GM18502 (cell line): ENCODE measurements around the gene MAT2A.
A peak's percentile ranks its signal among the peaks of the same experiment; 100 is the strongest.

Experiments
- ATAC-seq: cut with Tn5 transposase; IDR thresholded peaks from one replicate; pipeline ENCODE4 v1.9.1; 2021; ENCODE audit warnings: mild to moderate bottlenecking; ENCODE audit not compliant: unreplicated experiment, poor library complexity

MAT2A gene

DNA sequence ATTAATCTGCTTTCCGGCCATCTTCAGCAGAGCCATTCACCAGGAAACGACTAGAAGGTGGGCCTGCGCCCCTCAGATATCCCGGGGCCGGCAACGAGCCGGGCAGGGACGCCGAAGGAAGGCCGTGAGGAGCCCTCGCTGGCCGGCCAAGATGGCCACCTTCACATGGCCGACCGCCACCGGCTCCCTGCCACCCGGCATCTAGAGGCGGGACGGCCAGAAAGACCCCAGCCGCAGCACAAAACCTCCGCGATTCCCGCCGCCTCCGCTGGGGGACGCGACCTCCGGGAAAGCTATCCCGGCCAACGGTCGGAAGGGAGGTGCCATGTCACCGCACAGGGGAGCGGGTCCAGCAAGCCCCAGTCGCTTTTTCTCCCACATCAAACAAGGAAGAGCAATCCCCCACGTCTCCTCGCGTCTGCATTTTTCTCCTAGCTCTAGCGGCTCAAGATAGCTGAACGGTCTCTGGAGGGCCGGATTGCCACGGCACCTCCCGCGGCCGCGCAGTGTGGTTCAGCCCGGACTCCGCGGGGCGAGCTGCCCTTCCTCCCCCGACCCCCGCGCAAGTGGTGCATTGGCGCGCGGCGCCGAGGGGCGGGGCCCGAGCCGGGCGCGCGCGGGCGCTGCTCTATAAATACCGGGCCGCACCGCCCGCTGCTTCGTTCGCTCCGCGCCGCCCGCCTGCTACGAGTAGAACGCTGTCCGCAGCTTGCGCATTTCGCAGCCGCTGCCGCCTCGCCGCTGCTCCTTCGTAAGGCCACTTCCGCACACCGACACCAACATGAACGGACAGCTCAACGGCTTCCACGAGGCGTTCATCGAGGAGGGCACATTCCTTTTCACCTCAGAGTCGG lies at the start of gene MAT2A:
TSS of gene MAT2A (plus strand) at position 662 of the 854 bp plus-strand sequence. CDS start at position 782, 120 bp downstream.
- ATAC-seq: peak; percentile 76

DNA sequence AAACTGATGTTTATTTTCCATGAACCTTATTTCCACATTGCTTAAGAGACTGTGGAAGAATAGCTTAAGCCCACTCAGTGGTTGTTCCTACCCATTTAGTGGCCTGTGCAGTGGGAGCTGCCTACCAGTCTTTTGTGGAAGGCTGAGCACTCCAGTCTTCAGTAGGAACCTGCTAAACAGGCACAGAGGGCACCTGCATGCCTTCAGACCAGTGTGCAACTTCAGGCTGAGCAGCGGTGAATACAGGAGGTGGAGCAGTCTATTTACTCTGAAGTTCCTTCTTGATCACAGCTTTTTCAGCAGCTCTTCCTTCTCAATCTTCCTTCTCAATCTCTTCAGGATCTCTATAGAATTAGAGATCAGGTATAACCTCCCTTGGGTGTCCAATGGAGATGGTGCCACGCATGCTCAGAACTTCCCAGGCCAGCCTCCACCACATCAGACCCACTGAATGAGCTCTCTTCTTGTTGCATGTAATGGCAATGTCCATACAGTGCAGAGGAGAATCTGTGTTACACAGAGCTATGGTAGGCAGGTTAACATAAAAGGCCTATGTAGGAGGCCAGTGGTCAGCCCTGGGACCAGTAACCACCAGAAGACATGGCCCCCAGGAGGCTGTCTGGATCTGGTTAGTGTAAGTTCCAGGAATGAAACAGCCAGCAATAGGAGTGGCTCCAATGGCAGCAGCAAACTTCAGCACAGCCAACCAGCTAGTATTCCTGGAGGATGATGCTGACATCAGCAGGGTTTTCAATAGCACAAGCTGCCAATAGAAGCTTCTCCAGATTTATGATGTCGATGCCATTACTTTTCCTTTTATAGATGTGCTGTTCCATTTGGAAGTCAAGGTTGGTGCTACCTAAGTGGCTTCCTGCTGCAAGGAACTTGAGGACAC lies 47.9 kb upstream of the MAT2A start:
- ATAC-seq: no peak

GRCh38 chr2:85496436-85496835 lies 42.5 kb upstream of the MAT2A start:
- ATAC-seq: no peak

- no peak for ATAC-seq
These were observed 40.9 kb upstream of the MAT2A start for GRCh38 chr2:85497944-85498630.

GRCh38 chr2:85501248-85501647 lies 37.7 kb upstream of the MAT2A start:
- no peak for ATAC-seq

- ATAC-seq: no peak
These were observed 36.2 kb upstream of the MAT2A start for GRCh38 chr2:85502720-85503119.

DNA sequence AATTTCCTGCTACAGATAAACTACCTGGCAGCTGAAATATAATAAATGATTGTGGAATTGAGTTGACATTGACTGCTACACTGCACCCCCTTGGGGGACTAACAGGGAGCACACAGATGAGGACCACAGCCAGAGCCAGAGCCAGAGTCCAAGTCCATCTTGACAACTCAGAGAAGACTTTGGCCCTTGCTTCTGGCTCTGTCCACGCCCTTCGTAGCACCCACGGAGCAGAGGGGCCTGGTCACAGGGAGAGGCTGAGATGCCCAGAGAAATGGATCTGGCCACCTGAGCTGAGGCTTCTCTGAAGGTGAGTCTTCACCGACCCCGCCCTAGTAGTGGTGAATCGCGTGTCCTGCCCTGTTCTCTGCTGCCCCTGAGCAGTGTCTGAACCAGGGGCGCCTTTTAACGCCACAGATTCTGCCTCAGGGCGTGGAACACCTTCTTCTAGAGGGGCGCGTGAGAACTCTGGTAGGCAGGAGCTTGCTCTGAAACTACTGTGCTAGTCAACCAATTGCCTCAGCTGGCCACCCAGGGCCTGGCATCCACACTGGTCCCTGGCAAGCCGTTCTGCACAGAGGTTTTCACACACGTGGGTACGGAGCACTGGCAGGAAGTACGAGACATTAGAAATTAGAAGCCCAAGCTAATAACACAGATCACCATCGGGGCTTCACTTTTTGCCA lies 35.7 kb upstream of the MAT2A start:
- ATAC-seq: no peak

DNA sequence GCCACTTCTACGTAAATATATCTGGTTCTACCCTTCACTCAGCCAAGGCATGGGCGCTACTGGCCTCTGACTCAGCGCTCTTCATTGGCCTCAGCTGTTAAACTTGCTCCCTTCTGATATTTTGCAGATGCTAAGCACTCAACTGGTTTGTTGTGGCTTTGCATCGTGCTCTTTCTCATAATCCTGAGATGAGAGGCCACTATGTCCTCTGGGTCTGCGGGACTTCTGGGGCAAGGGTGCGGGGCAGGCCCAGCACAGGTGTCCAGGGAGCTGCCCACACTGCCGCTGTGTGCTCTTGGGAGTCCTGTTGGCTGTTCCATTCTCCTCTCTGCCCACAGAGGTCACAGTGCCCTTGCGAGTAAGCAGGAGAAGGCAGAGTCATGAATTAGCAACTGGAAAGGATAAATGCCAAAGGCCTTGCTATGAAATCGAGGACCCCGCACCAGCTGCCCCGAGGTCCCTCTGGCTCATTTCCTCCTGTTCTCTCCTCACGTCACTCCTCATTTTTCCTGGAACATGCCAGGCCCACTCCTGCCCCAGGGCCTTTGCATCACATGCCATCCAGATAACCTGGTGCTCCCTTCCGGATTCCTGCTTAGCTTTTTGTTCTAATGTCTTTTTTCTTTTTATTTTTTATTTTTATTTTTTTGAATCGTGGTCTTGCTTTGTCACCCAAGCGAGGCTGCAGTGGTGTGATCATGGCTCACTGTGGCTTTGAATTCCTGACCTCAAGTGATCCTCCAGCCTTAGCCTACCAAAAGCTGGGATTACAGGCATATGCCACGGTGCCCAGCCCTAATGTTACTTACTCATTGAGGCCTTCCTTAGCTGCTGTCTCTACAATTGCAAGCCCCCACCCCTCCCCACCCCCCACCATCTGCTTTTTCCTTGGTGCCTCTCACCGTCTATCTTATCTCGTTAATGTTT lies 34.9 kb upstream of the MAT2A start:
- no peak for ATAC-seq

DNA sequence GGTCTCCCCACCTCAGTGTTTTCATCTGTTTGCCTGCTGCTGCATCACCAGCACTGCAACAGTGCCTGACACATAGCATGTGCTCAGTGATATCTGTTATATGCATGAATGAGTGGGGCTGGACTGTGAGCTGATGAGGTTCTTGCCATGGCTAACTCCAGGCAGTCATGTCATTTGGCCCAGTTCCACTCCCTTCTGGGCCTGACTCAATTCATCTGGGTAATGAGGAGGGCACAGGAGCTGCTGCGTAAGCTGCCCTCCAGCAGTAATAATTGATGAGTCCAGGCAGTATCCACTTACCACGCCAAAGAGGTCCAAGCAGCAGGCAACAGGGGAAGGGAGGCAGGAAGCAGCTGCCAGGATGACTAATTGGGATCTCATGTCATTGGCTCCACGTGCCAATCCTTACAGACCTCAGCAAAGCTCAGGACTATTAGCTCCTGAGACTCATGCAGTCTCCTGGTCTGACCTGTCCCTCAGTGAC lies 34.1 kb upstream of the MAT2A start:
- no peak for ATAC-seq

DNA sequence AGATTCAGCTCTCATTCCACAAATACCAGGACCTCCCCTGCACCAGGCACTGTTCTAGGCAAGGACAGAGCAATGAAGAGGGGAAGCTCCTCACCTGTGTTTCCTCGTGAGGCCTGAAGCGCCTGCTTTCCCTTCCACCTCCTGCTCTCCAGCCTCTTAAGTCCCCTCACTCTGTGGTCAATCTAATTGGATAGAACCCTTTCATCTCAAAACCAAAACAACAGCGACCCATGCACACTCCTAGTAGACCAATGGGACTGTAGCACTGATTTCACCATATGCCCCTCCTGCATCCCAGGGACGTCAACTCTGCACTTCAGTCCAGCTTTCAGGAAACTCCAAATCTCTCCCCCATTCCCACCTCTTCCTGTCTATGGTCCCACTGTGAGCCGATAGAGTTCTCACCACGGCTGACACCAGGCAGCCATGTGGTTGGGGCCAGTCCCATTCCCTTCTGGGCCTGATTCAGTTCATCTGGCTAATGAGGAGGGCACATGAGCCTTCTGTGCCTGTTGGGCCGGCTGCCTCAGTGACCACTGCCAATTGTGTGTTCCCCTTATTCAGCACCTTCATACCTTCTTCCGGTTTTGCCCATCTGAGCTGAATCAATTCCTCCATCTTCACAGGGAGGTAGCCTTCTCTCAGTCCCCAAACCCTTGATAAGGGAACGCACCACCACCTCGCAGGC lies 33.3 kb upstream of the MAT2A start:
- no peak for ATAC-seq

GRCh38 chr2:85506768-85507181 lies 32.2 kb upstream of the MAT2A start:
- no peak for ATAC-seq

- no peak for ATAC-seq
These were observed 27.8 kb upstream of the MAT2A start for GRCh38 chr2:85511008-85511811.

GRCh38 chr2:85514323-85514722 lies 24.6 kb upstream of the MAT2A start:
- no peak for ATAC-seq

- ATAC-seq: no peak
These were observed 22.1 kb upstream of the MAT2A start for GRCh38 chr2:85516653-85517389.

GRCh38 chr2:85522090-85522647 lies 16.8 kb upstream of the MAT2A start:
- no peak for ATAC-seq

- no peak for ATAC-seq
These were observed 15.7 kb upstream of the MAT2A start for GRCh38 chr2:85523062-85523902.
